ENCODE results near the gene PDE10A. TPM values are rescaled to one million over a fixed set of nuclear protein-coding genes. Genes with fewer than 3 reads are reported as not detected.

PDE10A gene
- total and polyA plus RNA-seq, 2 of the 8 experiments (the other 6 are each of a cell fraction or from before 2014, with no cell fraction given) = 1.1 to 2.4 TPM

DNA sequence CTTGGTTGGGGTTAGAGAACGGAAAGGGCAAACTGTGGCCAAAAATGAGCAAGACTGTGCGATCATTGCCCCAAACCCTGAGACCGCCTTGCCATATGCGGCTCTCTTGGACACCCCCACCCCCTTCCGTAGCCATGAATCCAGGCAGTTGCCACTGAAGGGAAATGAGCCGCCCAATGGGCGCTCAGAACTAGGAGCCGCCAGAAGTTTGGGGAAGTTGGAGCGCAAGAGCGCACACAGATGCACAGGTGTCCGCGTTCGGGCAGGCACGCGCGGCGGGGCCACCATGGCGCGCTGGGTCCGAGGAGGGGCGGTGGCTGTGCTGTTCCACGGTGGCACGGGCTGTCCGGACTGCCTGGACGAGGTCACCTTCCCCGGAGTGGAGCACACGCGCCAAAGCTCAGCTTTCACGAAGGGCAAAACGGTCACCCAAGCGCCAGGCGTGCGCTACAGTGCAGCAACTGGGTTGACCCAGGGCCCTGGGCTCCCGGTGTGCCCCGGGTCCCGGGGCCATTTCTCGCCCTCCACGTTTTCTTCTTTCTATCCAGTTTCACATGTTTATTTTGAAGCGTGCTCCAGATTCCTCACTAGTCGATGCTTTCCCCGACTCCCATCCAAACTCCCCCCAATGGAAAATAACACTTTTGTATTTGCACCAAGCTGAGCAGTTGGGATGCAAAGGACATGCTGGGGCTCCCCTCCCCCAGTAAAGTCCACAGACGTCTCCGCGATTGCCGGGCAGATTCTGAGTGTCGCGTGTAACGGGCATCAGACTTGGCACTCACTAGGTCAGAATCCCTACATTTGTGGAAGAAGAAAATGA is 906 bp upstream of the PDE10A start (continued):
- TF ChIP-seq EZH2 (IDR thresholded peaks at IDR 0.05; ENCODE audit: low read depth, low read length, severe bottlenecking) (peak; percentile 91), BACH1 (IDR thresholded peaks at IDR 0.05; ENCODE audit: low read length) (0 out of 2 replicates have a peak, but pooled peaks have one; percentile 13), RNF2 (IDR thresholded peaks at IDR 0.05; ENCODE audit: borderline replicate concordance, low read depth, low read length, missing control alignments, poor library complexity, severe bottlenecking) (peak; percentile 52), TBP (IDR thresholded peaks at IDR 0.05; ENCODE audit: low read depth, low read length) (no peak)
- TF ChIP-seq, protein P1, sequence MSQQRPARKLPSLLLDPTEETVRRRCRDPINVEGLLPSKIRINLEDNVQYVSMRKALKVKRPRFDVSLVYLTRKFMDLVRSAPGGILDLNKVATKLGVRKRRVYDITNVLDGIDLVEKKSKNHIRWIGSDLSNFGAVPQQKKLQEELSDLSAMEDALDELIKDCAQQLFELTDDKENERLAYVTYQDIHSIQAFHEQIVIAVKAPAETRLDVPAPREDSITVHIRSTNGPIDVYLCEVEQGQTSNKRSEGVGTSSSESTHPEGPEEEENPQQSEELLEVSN (IDR thresholded peaks at IDR 0.05) = peak; percentile 23; the same call in 1 of the 2 replicates
- TF ChIP-seq, protein P2, sequence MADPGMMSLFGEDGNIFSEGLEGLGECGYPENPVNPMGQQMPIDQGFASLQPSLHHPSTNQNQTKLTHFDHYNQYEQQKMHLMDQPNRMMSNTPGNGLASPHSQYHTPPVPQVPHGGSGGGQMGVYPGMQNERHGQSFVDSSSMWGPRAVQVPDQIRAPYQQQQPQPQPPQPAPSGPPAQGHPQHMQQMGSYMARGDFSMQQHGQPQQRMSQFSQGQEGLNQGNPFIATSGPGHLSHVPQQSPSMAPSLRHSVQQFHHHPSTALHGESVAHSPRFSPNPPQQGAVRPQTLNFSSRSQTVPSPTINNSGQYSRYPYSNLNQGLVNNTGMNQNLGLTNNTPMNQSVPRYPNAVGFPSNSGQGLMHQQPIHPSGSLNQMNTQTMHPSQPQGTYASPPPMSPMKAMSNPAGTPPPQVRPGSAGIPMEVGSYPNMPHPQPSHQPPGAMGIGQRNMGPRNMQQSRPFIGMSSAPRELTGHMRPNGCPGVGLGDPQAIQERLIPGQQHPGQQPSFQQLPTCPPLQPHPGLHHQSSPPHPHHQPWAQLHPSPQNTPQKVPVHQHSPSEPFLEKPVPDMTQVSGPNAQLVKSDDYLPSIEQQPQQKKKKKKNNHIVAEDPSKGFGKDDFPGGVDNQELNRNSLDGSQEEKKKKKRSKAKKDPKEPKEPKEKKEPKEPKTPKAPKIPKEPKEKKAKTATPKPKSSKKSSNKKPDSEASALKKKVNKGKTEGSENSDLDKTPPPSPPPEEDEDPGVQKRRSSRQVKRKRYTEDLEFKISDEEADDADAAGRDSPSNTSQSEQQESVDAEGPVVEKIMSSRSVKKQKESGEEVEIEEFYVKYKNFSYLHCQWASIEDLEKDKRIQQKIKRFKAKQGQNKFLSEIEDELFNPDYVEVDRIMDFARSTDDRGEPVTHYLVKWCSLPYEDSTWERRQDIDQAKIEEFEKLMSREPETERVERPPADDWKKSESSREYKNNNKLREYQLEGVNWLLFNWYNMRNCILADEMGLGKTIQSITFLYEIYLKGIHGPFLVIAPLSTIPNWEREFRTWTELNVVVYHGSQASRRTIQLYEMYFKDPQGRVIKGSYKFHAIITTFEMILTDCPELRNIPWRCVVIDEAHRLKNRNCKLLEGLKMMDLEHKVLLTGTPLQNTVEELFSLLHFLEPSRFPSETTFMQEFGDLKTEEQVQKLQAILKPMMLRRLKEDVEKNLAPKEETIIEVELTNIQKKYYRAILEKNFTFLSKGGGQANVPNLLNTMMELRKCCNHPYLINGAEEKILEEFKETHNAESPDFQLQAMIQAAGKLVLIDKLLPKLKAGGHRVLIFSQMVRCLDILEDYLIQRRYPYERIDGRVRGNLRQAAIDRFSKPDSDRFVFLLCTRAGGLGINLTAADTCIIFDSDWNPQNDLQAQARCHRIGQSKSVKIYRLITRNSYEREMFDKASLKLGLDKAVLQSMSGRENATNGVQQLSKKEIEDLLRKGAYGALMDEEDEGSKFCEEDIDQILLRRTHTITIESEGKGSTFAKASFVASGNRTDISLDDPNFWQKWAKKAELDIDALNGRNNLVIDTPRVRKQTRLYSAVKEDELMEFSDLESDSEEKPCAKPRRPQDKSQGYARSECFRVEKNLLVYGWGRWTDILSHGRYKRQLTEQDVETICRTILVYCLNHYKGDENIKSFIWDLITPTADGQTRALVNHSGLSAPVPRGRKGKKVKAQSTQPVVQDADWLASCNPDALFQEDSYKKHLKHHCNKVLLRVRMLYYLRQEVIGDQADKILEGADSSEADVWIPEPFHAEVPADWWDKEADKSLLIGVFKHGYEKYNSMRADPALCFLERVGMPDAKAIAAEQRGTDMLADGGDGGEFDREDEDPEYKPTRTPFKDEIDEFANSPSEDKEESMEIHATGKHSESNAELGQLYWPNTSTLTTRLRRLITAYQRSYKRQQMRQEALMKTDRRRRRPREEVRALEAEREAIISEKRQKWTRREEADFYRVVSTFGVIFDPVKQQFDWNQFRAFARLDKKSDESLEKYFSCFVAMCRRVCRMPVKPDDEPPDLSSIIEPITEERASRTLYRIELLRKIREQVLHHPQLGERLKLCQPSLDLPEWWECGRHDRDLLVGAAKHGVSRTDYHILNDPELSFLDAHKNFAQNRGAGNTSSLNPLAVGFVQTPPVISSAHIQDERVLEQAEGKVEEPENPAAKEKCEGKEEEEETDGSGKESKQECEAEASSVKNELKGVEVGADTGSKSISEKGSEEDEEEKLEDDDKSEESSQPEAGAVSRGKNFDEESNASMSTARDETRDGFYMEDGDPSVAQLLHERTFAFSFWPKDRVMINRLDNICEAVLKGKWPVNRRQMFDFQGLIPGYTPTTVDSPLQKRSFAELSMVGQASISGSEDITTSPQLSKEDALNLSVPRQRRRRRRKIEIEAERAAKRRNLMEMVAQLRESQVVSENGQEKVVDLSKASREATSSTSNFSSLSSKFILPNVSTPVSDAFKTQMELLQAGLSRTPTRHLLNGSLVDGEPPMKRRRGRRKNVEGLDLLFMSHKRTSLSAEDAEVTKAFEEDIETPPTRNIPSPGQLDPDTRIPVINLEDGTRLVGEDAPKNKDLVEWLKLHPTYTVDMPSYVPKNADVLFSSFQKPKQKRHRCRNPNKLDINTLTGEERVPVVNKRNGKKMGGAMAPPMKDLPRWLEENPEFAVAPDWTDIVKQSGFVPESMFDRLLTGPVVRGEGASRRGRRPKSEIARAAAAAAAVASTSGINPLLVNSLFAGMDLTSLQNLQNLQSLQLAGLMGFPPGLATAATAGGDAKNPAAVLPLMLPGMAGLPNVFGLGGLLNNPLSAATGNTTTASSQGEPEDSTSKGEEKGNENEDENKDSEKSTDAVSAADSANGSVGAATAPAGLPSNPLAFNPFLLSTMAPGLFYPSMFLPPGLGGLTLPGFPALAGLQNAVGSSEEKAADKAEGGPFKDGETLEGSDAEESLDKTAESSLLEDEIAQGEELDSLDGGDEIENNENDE (IDR thresholded peaks at IDR 0.05; ENCODE audit: insufficient replicate concordance, low read length) = no peak
